Tibial artery (tissue), 4 donors: ENCODE data around the gene TIGD1.

Source experiments
- DNase-seq, 2 donors: peaks; one replicate each; pipeline ENCODE4 v3.0.0-alpha.2; 2019
- H3K27ac ChIP-seq, 2 donors: fragments of 200-600 bp; sonication (generic) in 1 of 2; 1 replicate in 1 of 2; 2 replicates in 1 of 2; pipeline ENCODE4 v1.5.1; 2018 to 2019; ENCODE audit warnings: mild to moderate bottlenecking in 1 of 2
- H3K27me3 ChIP-seq, 2 donors: fragments of 200-600 bp; sonication (generic) in 1 of 2; one replicate each; pipeline versions ENCODE4 v1.5.1 to v1.6.0; 2016 to 2019
- H3K36me3 ChIP-seq, 3 donors: fragments of 200-600 bp; sonication (generic) in 2 of 3; one replicate each; pipeline ENCODE4 v1.5.1; 2016 to 2019; ENCODE audit warnings: mild to moderate bottlenecking in 2 of 3
- H3K4me1 ChIP-seq, 4 donors: fragments of 200-600 bp; sonication (generic) in 2 of 4; 1 replicate in 3 of 4; 2 replicates in 1 of 4; pipeline ENCODE4 v1.5.1; 2016 to 2019
- H3K4me3 ChIP-seq, 2 donors: fragments of 200-600 bp; sonication (generic) in 1 of 2; 1 replicate in 1 of 2; 2 replicates in 1 of 2; pipeline ENCODE4 v1.5.1; 2018 to 2019; ENCODE audit warnings: mild to moderate bottlenecking in 2 of 2
- H3K9me3 ChIP-seq, 3 donors: fragments of 200-600 bp; sonication (generic) in 1 of 3; one replicate each; pipeline ENCODE4 v1.5.1; 2016 to 2019
- intact Hi-C: fragments of 100-400 bp; cut with DNase I; formaldehyde crosslinking; loops from one replicate; pipeline ENCODE4 v1.15.0; 2023; ENCODE audit warnings: low total_unique reads
- TF ChIP-seq, protein P1 (sequence below), 2 experiments: fragments of 200-600 bp in 1 of 2; fragments of 450-650 bp in 1 of 2; IDR thresholded peaks; one replicate each; pipeline ENCODE4 v1.5.1; 2017 to 2019; ENCODE audit warnings: antibody characterized with exemption in 2 of 2, mild to moderate bottlenecking in 1 of 2, moderate library complexity in 1 of 2

TIGD1 gene

GRCh38 chr2:232551776-232552175, 1.4 kb upstream of the TIGD1 start:
- TF ChIP-seq, protein P1, sequence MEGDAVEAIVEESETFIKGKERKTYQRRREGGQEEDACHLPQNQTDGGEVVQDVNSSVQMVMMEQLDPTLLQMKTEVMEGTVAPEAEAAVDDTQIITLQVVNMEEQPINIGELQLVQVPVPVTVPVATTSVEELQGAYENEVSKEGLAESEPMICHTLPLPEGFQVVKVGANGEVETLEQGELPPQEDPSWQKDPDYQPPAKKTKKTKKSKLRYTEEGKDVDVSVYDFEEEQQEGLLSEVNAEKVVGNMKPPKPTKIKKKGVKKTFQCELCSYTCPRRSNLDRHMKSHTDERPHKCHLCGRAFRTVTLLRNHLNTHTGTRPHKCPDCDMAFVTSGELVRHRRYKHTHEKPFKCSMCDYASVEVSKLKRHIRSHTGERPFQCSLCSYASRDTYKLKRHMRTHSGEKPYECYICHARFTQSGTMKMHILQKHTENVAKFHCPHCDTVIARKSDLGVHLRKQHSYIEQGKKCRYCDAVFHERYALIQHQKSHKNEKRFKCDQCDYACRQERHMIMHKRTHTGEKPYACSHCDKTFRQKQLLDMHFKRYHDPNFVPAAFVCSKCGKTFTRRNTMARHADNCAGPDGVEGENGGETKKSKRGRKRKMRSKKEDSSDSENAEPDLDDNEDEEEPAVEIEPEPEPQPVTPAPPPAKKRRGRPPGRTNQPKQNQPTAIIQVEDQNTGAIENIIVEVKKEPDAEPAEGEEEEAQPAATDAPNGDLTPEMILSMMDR (IDR thresholded peaks at IDR 0.05): no peak
- H3K4me3 ChIP-seq: peak overlapping the region; percentile 83 to 95
- H3K9me3 ChIP-seq: no peaks in the 10 kb centered on the region
- intact Hi-C loops: no loop called here
- peaks cover 7 to 10% (median 7%) of the 10 kb centered on the region in 3 donors for H3K36me3 ChIP-seq
- H3K27me3 ChIP-seq: no peaks in the 10 kb centered on the region
- DNase-seq: no peak
- H3K27ac ChIP-seq: peak overlapping the region in 1 of 2 donors; percentile 94
- H3K4me1 ChIP-seq: peaks cover 0 to 37% (median 16%) of the 10 kb centered on the region in 4 donors

DNA sequence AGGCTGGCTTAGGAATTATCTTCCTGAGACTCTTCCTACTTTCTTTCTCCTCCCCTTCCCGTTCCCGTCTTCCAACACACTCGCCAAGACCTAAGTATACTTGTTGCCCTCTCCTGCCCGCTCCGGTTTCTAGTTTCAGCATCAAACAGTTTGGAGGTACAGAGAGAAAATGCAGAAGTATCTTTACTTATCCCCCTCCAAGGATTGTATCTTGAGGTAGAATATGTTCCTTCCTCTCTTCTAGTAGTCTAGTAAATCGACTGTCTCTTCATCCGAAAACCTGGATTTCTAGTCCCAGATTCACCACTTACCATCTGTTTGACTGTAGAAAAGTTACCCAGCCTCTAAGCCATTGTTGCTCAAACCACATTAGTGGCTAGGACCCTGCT, 887 bp upstream of the TIGD1 start:
- peak overlapping the region; percentile 83 to 95 for H3K4me3 ChIP-seq
- H3K27ac ChIP-seq: peak overlapping the region; percentile 94 to 99
- intact Hi-C loops: no loop called here
- H3K27me3 ChIP-seq: no peaks in the 10 kb centered on the region
- no peaks in the 10 kb centered on the region for H3K9me3 ChIP-seq
- TF ChIP-seq, protein P1 (IDR thresholded peaks at IDR 0.05): no peak
- H3K4me1 ChIP-seq: peaks cover 0 to 37% (median 16%) of the 10 kb centered on the region in 4 donors
- H3K36me3 ChIP-seq: peaks cover 1 to 8% (median 2%) of the 10 kb centered on the region in 3 donors
- no peak for DNase-seq

- intact Hi-C loops: no loop called here
- peaks cover 0 to 33% (median 15%) of the 10 kb centered on the region in 4 donors for H3K4me1 ChIP-seq
- H3K27ac ChIP-seq: peak overlapping the region; percentile 94 to 99
- H3K9me3 ChIP-seq: no peaks in the 10 kb centered on the region
- TF ChIP-seq, protein P1 (IDR thresholded peaks at IDR 0.05): no peak
- peak overlapping the region; percentile 83 to 95 for H3K4me3 ChIP-seq
- peaks cover 0 to 8% (median 6%) of the 10 kb centered on the region in 3 donors for H3K36me3 ChIP-seq
- H3K27me3 ChIP-seq: no peaks in the 10 kb centered on the region
- no peak for DNase-seq
Measured at GRCh38 chr2:232549655-232550353, 553 bp downstream of the TIGD1 start.

- Histone ChIP-seq H3K36me3 (peaks cover 0 to 8% (median 6%) of the 10 kb centered on the region in 3 donors), H3K27me3 (no peaks in the 10 kb centered on the region), H3K4me3 (no peak overlapping the region), H3K27ac (no peak overlapping the region), H3K4me1 (peaks cover 0 to 22% (median 11%) of the 10 kb centered on the region in 4 donors), H3K9me3 (no peaks in the 10 kb centered on the region)
- intact Hi-C loops: no loop called here
- TF ChIP-seq, protein P1 (IDR thresholded peaks at IDR 0.05): no peak
- DNase-seq: no peak
Measured at GRCh38 chr2:232547991-232548390, 2.4 kb downstream of the TIGD1 start.

DNA sequence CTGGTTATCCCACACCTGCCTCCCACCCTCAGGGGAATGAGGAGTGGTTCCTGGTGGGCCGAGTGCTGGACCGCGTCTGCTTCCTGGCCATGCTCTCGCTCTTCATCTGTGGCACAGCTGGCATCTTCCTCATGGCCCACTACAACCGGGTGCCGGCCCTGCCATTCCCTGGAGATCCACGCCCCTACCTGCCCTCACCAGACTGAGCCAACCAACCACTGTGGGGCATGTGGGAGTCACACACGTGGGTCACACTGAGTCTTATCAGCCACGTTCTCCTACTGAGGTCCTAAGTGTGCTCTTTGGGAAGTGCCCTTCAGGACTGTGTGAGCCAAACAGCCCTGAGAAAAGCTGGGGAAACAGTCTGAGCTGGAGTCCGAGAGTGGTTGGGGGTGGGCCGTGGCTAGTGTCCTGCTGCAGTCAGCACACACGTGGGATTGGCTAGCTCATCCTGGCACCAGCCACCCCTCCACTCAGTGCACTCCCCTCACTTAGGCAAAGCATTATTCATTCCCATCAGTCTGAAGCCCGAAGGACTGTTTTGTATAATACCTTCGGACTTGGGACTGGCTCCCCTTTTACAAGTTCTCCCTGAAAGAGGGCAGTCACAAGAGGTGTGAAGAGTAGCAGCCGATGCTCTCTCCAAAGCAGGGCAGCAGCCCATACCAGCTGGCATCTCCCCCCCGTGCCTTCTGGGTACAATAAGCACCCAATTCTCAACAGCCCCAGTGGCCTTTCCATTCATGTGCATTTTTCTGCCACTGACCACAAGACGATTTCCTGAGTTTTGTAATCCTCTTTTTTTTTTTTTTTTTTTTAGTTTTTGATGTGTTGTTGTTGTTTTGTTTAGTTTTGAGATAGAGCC, 4.6 kb downstream of the TIGD1 start:
- H3K36me3 ChIP-seq: peaks cover 0 to 8% (median 6%) of the 10 kb centered on the region in 3 donors
- peaks cover 0 to 5% of the 10 kb centered on the region in 2 donors for H3K27me3 ChIP-seq
- DNase-seq: no peak
- H3K27ac ChIP-seq: no peak overlapping the region
- H3K4me1 ChIP-seq: peaks cover 0 to 6% (median 0%) of the 10 kb centered on the region in 4 donors
- TF ChIP-seq, protein P1 (IDR thresholded peaks at IDR 0.05): no peak
- no peak overlapping the region for H3K4me3 ChIP-seq
- intact Hi-C loops: no loop called here
- no peaks in the 10 kb centered on the region for H3K9me3 ChIP-seq
